NK-92 treated with Interleukin-12 subunit alpha and Interleukin-12 subunit beta, amount 100 ng/mL, for 24 hours (cell line): ENCODE measurements around the gene C1QTNF8.
"Not testable (repeated sequence)": the region's sequence is repeated elsewhere in the genome, so short reads cannot be mapped to it uniquely, and the experiment has no call there.

ENCODE experiments used
- DNase-seq: peaks from one replicate; lab custom pipeline; 2025; lab: John Stamatoyannopoulos, UW

The C1QTNF8 gene

DNA sequence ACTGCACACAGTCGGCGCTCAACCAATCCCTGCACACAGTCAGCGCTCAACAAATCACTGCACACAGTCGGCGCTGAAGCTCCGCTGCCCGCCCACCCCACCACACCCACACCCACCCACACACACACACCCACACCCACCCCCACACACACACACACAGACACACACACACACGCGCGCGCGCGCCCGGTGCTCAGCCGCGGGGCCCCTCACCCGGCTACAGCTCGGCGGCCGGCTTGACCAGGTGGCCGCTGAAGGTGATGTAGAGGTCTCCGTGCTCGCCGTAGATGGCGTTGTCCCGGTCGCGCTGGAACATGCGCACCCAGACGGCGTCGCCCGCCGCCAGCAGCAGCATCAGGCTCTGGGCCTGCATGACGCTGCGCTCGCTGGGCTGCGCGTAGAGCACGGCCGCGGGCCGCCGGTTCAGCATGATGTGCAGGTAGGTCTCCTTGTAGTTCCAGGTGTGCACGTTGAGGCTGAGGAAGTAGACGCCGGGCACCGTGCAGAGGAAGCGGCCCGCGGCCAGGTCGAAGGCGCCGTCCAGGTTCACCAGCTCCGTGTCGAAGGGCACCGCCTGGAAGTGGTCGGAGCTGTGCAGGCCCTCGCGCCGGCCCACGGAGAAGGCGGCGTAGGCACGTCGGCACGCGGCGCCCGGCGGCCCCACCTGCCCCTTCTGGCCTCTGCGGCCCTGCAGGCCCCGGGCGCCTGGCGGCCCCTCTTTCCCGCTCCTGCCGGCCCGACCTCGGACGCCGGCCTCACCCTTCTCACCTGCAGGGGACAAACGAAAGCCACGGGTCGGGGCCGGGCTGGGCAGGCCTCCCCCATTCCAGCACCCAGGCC lies 2.5 kb downstream of the C1QTNF8 start:
- no peak for DNase-seq

DNA sequence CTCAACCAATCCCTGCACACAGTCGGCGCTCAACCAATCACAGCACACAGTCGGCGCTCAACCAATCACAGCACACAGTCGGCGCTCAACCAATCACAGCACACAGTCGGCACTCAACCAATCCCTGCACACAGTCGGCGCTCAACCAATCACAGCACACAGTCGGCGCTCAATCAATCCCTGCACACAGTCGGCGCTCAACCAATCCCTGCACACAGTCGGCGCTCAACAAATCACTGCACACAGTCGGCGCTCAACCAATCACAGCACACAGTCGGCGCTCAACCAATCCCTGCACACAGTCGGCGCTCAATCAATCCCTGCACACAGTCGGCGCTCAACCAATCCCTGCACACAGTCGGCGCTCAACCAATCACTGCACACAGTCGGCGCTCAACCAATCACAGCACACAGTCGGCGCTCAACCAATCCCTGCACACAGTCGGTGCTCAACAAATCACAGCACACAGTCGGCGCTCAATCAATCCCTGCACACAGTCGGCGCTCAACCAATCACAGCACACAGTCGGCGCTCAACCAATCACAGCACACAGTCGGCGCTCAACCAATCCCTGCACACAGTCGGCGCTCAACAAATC lies 3.3 kb downstream of the C1QTNF8 start:
- not testable (repeated sequence) for DNase-seq

DNA sequence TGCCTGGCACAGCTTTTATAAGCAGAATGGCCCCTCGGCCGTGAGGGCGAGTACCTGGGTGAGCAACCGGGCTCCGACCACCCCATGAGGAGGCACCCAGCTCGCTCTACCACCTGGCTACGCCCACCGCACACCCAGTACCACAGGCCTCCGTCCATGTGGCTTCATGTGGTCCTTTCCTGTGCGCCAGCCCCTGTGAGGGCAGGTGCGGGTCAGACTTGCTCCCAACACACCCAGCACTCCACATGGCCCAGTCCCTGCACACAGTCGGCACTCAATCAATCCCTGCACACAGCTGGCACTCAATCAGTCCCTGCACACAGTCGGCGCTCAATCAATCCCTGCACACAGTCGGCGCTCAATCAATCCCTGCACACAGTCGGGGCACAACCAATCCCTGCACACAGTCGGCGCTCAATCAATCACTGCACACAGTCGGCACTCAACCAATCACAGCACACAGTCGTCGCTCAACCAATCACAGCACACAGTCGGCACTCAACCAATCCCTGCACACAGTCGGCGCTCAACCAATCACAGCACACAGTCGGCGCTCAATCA lies 4.0 kb downstream of the C1QTNF8 start:
- DNase-seq = no peak

DNA sequence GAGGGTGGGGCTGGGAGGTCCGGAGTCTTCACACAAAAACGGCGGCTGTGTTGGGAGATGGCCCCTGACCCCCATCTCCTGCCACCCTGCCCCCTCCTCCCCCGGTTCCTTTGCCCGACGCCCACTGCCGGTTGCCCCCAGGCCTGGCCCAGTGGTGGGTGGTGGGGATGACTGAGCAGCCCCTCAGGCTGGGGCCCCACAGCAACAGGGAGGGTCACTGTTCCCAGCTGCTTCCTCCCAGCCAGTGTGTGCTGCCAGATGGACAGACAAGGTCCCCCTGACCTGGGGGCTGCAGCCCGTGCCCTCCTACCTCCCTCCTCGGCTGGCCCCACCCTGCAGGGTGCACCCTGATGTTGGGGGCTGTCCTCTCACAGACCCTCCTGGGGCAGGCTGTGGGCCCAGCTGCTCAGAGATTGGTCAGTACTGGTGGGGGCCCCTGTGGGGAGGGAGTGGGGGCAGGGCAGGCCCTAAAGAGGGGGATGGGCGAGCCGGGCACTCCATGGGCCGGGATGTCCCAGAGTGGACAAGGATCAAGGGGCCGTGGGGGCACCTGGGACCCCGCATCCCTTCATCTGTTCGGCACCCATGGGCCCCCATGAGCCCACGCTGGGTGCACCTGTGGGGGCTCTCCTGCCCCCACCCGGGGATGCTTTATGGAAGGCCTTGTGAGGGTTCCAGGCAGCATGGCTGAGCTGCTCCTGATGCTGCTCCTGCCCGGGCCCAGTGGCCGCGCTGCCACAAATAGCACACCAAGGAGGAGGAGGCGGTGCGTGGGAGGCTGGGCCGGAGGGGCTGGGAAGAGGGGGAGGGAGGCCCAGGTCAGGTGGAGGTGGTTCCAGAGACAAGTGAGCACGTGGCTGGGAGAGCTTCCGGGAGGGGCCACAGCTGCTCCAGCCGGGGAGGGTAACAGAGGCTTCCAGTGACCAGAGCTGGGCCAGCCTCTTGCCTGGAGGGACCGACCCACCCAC lies 5.1 kb downstream of the C1QTNF8 start:
- DNase-seq = no peak

DNA sequence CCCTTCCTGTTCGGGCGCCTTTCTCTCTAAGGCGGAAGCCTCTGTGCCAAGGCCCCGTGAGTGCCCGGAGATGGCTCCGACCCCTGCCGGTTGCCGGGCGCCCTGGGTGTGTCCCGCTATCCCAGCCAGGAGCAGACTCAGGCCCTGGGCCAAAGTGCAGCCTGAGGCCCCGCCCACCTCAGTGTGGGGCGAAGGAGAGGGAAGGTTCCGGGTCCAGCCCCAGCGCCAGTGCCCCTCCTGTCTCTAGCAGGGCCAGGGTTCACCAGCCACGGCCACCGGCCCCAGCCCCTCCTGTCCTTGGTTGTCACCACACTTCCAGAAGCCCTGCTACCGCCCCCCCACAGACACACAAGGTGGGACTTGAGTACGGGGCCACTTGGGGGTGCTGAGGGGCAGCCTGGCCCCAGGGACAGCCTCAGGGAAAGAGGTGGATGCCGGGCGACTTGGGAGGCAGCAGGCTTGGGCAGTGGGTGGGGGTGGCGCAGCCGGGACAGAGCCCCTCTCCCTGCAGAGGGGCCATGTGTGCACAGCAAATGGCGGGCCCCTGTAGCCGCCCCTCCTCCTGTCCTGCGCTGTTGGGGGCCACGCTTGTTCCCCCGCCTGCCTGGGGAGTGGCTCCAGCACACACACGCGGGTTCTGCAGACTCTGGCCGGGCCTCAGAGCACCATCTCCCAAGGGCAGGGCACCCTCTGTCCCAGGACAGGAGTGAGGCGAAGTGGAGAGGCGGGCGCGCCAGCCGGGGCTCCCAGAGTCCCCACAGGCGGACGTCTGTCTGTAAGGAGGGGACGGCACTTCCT lies 6.0 kb downstream of the C1QTNF8 start:
- DNase-seq = no peak

DNA sequence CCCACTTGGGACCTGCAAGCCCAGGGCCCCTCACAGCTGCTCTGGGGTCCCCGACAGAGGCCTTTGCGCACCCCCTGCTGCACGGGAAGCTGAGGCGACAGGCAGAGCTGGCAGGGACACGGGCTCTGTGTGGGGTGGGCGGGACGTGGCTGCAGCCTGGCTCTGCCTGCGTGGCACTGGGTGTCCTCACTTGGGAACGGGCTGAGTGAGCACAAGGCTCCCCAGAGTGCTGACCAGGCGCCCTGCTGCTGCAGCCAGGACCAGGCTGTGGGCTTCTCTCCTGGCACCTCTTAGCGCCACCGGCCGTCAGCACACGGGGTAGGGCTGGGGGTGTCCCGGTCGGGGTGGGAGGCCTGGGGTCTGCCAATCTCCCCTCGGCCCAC lies 6.6 kb downstream of the C1QTNF8 start:
- DNase-seq = no peak

DNA sequence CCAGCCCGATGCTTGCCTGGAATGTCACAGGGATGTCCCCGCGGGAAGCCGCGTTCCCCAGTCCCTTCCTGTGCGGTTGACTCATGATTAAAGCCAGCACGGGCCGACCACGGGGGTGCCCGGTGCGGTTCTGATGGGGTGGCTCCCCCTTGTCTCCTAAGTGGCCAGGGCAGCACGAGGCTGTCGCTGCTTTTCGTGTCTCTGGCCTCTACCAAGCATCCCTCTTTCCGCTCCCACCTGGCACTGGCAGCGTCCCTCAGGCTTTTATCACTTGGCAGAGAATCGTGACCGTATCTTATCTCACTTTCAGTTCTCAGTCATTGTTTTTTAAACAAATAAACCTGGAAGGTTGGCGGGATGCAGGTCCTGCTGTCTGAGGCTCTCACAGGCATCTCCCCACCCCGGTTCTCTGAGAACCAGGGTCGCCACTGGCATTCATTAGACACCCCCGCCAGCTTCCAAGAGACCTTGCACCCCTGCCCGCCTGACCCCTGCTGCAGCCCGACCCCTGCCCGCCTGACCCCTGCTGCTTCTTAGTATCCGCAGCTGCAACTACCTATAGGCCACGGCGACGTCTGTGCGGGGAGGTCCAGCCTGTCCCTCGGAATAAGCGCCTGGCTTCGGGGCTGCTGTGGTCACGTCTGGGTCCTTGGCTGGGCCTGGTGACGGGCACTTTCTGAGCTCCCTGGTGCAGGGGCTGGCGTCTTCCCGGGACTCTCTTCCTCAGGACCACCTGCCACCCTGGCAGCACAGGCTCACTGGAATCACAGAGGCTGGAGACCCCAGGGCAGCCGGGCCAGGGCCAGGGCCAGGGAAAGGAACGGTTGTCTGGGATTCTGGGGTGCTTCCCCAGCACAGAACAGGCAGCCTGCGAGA lies 7.5 kb downstream of the C1QTNF8 start:
- DNase-seq = no peak

DNA sequence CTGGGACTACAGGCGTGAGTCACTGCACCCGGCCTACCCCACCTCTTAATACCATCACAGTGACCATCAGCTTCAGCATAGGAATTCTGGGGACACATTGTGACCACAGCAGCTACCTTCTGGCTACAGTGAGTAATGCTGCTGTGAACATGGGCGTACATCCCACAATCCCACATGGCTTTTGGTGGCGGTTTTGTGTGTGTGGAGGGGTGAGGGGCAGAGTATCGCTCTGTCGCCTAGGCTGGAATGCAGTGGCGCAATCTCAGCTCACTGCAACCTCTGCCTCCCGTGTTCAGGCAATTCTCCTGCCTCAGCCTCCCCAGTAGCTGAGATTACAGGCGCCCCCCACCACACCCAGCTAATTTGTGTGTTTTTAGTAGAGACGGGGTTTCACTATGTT lies 9.6 kb downstream of the C1QTNF8 start:
- DNase-seq = not testable (repeated sequence)

DNA sequence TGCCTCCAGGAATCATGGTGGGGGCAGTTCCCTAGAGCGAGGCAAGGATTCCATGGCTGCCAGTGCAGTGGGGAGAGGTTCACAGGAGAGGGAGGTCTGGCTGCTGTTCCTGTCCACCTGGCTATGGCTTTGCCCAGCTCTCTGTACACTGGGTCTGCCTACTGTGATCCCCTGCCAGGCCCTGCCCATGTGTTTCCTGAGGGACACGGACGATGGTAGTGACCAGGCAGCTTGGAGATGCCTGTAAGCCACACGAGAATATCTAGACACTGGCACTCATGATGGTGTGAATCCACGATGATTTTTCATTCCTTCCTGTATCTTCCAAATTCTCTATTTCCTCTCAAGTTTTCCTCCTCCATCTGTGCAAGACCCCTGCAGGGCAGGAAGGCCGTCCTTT lies 11.1 kb downstream of the C1QTNF8 start:
- no peak for DNase-seq

DNA sequence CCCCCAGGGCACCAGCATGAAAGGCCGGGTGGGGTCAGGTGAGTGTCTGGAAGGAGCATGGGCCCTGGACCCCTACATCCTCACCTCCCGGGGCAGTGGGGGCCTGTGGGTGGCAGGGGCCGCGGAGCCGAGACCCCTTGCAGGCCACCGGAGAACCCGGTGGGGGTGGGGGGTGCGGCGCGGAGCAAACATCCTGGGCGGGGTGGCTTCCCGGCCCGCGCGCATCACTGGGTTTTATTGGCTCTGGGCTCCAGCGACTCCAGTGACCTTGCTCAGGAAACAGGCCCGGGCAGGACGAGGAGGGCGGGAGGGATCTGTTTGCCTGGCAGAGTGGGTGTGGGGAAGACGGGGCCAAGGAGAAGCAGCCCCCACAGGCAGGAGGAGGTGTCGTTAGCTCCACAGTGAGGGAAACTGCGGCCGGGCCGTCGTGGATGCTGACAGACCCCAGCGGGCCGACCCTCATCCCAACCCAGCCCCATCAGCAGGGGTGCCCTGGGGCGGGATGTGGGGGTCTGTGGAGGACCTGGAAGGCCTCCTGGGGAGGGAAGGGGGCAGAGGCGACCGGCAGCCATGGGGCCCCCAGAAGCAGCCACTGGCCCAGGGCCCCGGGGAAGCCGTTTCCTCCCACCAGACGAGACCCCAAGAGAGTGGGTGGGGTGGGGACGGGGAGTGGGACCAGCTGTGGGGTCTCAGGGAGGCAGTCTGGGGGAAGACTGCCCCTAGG lies 12.9 kb downstream of the C1QTNF8 start:
- DNase-seq = no peak

DNA sequence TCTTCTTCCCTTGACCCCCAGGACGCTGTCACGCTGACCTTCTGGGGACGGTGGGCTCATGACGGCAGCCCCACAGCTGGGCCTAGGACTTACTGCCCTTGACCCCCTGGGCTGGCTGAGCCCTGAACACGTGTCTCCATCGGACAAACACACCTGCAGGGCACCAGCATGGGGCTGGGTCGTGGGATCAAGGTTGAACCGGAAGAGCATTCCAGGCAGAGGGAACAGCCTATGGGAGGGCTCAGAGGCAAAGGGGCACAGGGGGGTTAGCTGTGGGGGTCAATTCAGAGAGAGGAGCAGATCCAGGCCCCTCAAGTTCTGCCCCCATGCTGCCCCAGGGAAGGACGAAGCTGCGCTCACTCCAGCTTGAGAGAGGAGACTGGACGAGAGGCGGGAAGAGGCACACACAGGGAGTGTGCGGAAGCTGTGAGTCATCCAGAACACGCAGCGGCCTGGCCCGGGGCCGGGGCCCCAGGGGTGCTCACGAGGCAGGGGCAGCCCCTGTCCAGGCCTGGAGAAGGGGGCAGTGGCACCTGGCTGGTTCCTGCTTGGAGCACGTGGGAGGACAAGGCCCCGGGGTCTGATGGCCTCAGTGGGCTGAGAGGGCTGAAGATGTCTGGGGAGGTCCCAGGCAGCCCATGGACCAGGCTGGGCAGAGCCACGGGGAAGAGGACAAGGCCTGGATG lies 13.6 kb downstream of the C1QTNF8 start:
- no peak for DNase-seq

DNA sequence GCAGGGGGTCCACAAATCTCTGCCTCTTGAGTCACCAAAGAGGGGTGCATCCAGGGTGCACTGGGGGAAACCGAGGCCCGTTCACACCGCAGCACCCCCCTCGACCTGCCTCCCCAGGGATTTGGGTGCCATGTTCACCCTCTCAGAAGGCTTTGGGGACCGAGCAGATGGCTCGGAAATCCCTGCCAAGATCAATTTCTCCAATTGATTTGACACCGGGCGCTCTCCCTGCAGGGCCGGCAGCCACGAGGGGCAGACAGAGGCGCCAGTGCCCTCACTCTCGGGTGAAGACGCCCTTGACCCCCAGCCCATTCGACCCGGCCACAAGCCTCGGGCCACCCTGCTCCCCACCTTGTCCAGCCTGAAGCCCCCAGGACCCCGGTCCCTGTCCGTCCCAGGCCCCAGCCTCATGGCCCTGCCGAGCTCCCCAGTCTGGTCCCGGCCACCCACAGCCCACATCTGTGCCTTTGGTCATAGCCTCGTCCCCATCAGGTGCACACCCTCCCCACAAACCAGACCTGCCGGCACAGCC lies 14.2 kb downstream of the C1QTNF8 start:
- no peak for DNase-seq

DNA sequence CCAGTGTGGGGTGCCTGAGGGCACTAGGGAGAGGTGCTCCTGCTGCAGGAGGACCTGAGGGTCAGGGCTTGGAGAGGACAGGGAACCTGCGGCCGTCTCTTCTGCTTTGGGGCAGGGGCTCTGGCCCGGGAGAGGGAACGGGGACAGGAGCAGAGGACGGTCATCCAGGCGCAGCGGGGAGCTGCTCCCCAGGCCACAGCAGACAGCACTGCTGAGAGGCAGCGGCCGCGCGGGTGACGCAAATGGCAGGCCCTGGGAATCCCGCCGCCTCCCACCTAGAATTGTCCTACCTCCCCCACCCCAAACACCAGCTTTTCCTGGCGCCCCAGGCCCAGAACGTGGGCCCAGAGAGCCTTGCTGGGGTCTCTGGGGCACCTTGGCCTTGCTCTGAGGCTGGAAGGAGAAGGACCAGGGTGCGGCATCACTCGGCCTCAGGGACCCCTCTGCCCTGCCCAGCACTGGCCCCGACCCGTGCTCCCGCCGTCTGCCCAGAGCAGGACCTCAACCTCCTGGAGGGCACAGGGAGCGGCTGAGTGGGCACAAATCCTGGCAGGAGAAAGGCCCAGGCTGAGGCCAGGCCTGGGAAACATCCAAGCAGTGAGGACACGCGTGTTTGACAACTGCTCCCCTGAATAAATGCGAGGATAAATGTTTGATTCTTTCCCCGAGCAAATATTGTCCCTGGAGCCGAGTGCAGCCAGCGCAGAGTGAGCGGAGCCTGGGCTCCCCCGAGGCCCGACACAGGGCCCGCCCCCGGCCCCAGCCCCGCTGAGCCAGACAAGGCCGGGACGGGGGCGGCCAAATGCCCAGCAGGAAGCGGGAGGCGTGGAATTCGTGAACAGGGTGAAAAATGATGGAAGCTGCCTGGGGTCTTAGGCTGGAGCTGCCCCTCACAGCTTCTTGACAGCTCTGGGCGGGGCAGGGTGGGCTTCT lies 15.0 kb downstream of the C1QTNF8 start:
- DNase-seq = no peak

DNA sequence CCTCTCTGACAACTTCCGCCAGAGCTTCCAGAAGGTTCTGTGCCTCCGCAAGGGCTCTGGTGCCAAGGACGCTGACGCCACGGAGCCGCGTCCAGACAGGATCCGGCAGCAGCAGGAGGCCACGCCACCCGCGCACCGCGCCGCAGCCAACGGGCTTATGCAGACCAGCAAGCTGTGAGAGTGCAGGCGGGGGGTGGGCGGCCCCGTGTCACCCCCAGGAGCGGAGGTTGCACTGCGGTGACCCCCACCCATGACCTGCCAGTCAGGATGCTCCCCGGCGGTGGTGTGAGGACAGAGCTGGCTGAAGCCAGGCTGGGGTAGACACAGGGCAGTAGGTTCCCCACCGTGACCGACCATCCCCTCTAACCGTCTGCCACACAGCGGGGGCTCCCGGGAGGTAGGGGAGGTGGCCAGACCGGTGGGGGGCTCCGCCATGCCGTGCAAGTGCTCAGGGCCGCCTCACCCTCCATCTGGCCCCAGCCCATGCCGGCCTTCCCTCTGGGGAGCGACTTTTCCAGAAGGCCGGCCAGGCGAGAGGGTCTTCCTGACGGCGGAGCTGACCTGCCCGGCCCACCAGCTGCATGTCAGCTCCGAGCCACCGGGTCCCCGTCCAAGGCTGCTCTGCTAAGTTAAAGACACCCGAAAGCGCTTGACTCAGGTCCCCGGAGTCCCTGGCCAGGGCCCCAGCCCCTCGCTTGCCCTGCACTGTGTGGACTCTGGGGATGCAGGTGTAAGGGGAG lies 16.1 kb downstream of the C1QTNF8 start:
- no peak for DNase-seq

DNA sequence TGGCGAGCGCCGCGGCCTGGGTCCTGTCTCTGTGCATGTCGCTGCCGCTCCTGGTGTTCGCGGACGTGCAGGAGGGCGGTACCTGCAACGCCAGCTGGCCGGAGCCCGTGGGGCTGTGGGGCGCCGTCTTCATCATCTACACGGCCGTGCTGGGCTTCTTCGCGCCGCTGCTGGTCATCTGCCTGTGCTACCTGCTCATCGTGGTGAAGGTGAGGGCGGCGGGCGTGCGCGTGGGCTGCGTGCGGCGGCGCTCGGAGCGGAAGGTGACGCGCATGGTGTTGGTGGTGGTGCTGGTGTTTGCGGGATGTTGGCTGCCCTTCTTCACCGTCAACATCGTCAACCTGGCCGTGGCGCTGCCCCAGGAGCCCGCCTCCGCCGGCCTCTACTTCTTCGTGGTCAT lies 16.7 kb downstream of the C1QTNF8 start:
- DNase-seq = no peak

DNA sequence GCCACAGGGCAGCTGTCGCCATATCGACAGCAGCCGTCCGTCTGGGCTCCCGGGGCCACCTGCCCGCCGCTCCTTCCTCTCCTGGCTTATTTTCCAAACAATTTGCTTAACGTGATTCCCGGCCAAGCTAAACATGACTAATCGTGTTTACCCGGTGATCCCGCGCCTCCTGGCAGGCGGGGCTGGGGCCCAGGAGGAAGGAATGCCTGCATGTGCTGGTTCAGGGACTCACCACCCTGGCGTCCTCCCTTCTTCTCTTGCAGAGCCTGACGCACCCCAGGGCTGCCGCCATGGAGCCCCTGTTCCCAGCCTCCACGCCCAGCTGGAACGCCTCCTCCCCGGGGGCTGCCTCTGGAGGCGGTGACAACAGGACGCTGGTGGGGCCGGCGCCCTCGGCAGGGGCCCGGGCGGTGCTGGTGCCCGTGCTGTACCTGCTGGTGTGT lies 17.4 kb downstream of the C1QTNF8 start:
- no peak for DNase-seq
